Colonic mucosa (tissue), 4 donors: ENCODE measurements around the gene SKIC2. TPM values are rescaled to one million over a fixed set of nuclear protein-coding genes. Genes with fewer than 3 reads are reported as not detected.
"Not testable (repeated sequence)": the region's sequence is repeated elsewhere in the genome, so short reads cannot be mapped to it uniquely, and the experiment has no call there.

Experiments used
- DNase-seq: peaks from one replicate; pipeline ENCODE4 v3.0.0-alpha.2; 2020
- H3K27ac ChIP-seq: fragments of 200-600 bp; one replicate; pipeline ENCODE4 v1.8.0; 2021
- H3K27me3 ChIP-seq: fragments of 200-600 bp; one replicate; pipeline ENCODE4 v1.8.0; 2021
- H3K36me3 ChIP-seq: fragments of 200-600 bp; one replicate; pipeline ENCODE4 v1.8.0; 2021
- H3K4me1 ChIP-seq: fragments of 200-600 bp; one replicate; pipeline ENCODE4 v1.8.0; 2021; ENCODE audit warnings: mild to moderate bottlenecking
- H3K4me3 ChIP-seq: fragments of 200-600 bp; one replicate; pipeline ENCODE4 v1.8.0; 2021
- H3K9ac ChIP-seq, 2 donors: one replicate each; pipeline ENCODE4 v1.7.0; 2013; ENCODE audit warnings: control low read depth in 2 of 2, low read depth in 2 of 2, low read length in 2 of 2
- H3K9me3 ChIP-seq: fragments of 200-600 bp; one replicate; pipeline ENCODE4 v1.8.0; 2021
- intact Hi-C: fragments of 100-400 bp; cut with DNase I; formaldehyde crosslinking; loops from one replicate; pipeline ENCODE4 v1.14.1; 2022
- total RNA-seq, 2 donors: library from RNA; stranded (reverse); fragmentation: NEBNext Ultra II Directional in 1 of 2; extraction: Animal tissue kit (Norgen Biotek cat#: 25700) in 1 of 2; gene quantifications; one replicate each; pipeline ENCODE4 v1.2.1, GENCODE V29; 2021
- TF ChIP-seq, protein P1 (sequence below): fragments of 200-600 bp; IDR thresholded peaks from one replicate; pipeline ENCODE4 v1.8.0; 2022; ENCODE audit warnings: antibody characterized with exemption, mild to moderate bottlenecking
- donor health status: healthy.
- donor health status: DM: no; HTN: no; CAD: no.
- donor health status: DM: no; HTN: no; CAD: no.

SKIC2 gene
- total RNA-seq, 2 donors from 2014 or later: 52.5 to 81.1 TPM

- no peak for DNase-seq
- intact Hi-C loops: no loop called here
- H3K9me3 ChIP-seq: no peaks in the 10 kb centered on the region
- H3K9ac ChIP-seq: peak overlapping the region; percentile 72 to 82
- TF ChIP-seq, protein P1, sequence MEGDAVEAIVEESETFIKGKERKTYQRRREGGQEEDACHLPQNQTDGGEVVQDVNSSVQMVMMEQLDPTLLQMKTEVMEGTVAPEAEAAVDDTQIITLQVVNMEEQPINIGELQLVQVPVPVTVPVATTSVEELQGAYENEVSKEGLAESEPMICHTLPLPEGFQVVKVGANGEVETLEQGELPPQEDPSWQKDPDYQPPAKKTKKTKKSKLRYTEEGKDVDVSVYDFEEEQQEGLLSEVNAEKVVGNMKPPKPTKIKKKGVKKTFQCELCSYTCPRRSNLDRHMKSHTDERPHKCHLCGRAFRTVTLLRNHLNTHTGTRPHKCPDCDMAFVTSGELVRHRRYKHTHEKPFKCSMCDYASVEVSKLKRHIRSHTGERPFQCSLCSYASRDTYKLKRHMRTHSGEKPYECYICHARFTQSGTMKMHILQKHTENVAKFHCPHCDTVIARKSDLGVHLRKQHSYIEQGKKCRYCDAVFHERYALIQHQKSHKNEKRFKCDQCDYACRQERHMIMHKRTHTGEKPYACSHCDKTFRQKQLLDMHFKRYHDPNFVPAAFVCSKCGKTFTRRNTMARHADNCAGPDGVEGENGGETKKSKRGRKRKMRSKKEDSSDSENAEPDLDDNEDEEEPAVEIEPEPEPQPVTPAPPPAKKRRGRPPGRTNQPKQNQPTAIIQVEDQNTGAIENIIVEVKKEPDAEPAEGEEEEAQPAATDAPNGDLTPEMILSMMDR: no peak
- peak overlapping the region; percentile 94 for H3K27ac ChIP-seq
- peak overlapping the region; percentile 95 for H3K4me3 ChIP-seq
- no peaks in the 10 kb centered on the region for H3K27me3 ChIP-seq
- no peaks in the 10 kb centered on the region for H3K36me3 ChIP-seq
- peaks cover 4% of the 10 kb centered on the region for H3K4me1 ChIP-seq
These were observed 13.9 kb downstream of the SKIC2 start for GRCh38 chr6:31972709-31973350.

GRCh38 chr6:31976065-31976464 lies 17.1 kb downstream of the SKIC2 start:
- H3K4me3 ChIP-seq, H3K27ac ChIP-seq, H3K36me3 ChIP-seq, H3K4me1 ChIP-seq, H3K27me3 ChIP-seq, H3K9me3 ChIP-seq, H3K9ac ChIP-seq, DNase-seq, intact Hi-C loops: not testable (repeated sequence)

GRCh38 chr6:31977816-31978431 lies 18.9 kb downstream of the SKIC2 start:
- intact Hi-C loops: no loop called here
- TF ChIP-seq, protein P1: no peak
- Histone ChIP-seq H3K9ac (no peak overlapping the region), H3K27me3 (no peaks in the 10 kb centered on the region), H3K9me3 (no peaks in the 10 kb centered on the region), H3K4me1 (peaks cover 3% of the 10 kb centered on the region), H3K4me3 (no peak overlapping the region), H3K36me3 (no peaks in the 10 kb centered on the region), H3K27ac (no peak overlapping the region)
- no peak for DNase-seq

DNA sequence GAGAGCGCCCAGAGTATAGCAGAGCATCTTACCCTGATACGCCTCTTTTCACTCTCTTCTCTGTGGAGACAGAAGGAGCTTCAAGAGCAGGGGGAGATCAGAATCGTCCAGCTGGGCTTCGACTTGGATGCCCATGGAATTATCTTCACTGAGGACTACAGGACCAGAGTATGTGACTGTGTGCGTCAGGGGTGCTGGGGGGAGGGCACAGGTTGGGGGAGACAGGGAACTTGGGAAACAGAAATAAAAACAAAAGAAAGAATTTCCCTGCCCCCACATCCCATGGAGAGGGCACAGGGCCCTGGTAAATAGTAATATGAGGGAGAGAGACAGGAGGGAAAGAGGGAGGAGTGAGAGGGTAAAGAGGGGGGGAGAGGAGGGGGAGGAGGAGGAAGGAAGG lies 19.9 kb downstream of the SKIC2 start:
- no peak overlapping the region for H3K27ac ChIP-seq
- TF ChIP-seq, protein P1: no peak
- H3K4me3 ChIP-seq: no peak overlapping the region
- no peaks in the 10 kb centered on the region for H3K36me3 ChIP-seq
- intact Hi-C loops: no loop called here
- no peak overlapping the region for H3K9ac ChIP-seq
- H3K4me1 ChIP-seq: no peaks in the 10 kb centered on the region
- H3K27me3 ChIP-seq: no peaks in the 10 kb centered on the region
- no peak for DNase-seq
- no peaks in the 10 kb centered on the region for H3K9me3 ChIP-seq

DNA sequence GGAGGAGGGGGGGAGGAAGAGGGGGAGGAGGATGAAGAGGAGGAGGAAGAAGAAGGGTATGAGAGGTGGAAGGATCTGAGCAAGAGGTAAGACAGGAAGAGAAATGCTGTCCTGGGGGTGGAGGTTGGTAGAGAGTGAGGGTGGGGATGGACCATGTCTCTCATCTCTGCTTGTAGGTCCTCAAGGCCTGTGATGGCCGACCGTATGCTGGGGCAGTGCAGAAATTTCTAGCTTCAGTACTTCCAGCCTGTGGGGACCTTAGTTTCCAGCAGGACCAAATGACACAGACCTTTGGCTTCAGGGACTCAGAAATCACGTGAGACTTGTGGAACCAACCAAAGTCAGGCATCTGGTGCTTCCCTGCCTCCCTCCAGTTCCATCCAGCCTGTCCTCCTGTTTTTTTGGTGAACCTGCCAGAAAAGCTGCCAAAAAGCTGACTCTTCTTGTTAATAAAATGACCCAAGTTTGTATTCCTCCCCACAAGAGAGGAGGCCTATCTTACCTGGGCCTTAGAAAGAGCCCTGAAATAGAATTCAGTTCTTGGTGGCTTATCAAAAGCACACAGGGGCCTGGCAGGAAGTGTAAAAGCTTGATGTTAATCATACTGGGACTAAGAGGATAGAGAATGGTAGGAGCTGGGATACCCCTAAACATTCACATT lies 20.4 kb downstream of the SKIC2 start:
- TF ChIP-seq, protein P1: no peak
- Histone ChIP-seq H3K27me3 (no peaks in the 10 kb centered on the region), H3K27ac (no peak overlapping the region), H3K4me1 (no peaks in the 10 kb centered on the region), H3K36me3 (no peaks in the 10 kb centered on the region), H3K9ac (no peak overlapping the region), H3K4me3 (no peak overlapping the region), H3K9me3 (no peaks in the 10 kb centered on the region)
- intact Hi-C loops: no loop called here
- no peak for DNase-seq

DNA sequence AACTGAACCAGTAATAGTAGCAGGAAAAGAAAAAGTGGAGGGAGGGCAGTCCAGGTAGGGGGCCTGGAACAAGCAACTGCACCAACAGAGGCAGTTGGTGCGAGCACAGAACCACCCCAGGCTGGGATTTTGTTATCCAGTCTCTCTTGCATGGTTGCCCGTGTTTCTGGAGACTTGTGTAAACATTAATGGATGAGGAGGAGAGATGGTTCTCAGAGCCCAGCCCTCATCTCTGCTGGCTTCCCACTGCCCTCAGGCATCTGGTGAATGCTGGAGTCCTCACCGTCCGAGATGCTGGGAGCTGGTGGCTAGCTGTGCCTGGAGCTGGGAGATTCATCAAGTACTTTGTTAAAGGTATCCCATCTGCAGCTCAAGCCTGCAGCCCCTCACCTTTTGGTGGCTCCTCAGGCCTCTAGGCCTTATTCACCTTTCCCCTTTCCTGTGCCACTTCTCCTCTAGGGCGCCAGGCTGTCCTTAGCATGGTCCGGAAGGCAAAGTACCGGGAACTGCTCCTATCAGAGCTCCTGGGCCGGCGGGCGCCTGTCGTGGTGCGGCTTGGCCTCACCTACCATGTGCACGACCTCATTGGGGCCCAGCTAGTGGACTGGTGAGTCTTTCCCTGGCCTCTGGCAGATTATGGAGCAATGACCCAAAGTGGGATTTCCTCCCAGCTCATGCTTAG lies 21.4 kb downstream of the SKIC2 start:
- H3K36me3 ChIP-seq, H3K27ac ChIP-seq, intact Hi-C loops, H3K4me1 ChIP-seq, DNase-seq, H3K9ac ChIP-seq, H3K27me3 ChIP-seq, H3K9me3 ChIP-seq, H3K4me3 ChIP-seq: not testable (repeated sequence)

- H3K36me3 ChIP-seq, H3K27ac ChIP-seq, H3K9me3 ChIP-seq, DNase-seq, H3K27me3 ChIP-seq, H3K4me1 ChIP-seq, H3K9ac ChIP-seq, H3K4me3 ChIP-seq, intact Hi-C loops: not testable (repeated sequence)
These were observed 22.0 kb downstream of the SKIC2 start for GRCh38 chr6:31980998-31981397.

DNA sequence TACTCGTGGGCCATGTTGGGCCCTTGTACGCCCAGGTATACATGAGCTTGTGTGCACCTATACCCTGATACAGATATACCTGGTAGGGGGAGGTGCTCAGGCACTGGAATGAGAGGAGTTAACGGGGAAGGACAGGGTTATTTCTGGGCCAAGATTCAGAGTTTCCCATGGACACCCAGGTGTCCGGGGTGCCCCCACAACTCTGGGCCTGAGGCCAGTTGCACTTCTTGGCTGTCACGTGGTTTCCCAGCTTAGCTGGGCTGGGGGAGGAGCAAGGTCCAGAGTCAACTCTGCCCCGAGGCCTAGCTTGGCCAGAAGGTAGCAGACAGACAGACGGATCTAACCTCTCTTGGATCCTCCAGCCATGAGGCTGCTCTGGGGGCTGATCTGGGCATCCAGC lies 22.8 kb downstream of the SKIC2 start, which contains the start of gene C4A:
Gene C4A (plus strand): TSS at position 314 of the 400 bp plus-strand sequence. CDS start 51 bp downstream, at position 365.
- H3K9me3 ChIP-seq, H3K4me3 ChIP-seq, intact Hi-C loops, H3K27me3 ChIP-seq, H3K9ac ChIP-seq, H3K27ac ChIP-seq, DNase-seq, H3K36me3 ChIP-seq, H3K4me1 ChIP-seq: not testable (repeated sequence)

DNA sequence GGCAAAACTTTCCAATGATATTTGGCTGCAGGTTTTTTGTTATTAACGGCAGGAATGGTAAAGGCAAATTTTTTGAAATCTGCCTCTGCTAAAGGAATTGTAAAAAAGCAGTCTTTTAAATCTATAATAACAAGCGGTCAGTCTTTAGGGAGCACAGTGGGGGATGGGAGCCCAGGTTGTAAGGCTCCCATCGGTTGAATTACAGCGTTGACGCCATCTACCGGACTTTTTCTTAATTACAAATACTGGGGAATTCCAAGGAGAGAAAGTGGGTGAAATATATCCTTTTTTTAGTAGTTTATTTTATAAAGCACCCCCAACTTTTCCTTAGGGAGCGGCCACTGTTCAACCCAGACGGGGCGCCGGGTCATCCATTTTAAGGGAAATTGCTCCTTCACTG lies 30.4 kb downstream of the SKIC2 start:
- H3K4me3 ChIP-seq, H3K9me3 ChIP-seq, H3K4me1 ChIP-seq, H3K27me3 ChIP-seq, DNase-seq, intact Hi-C loops, H3K36me3 ChIP-seq, H3K9ac ChIP-seq, H3K27ac ChIP-seq: not testable (repeated sequence)
